ENCODE data around the gene QRFPR.
"Not testable (repeated sequence)": the region's sequence is repeated elsewhere in the genome, so short reads cannot be mapped to it uniquely, and the experiment has no call there.

The QRFPR gene

DNA sequence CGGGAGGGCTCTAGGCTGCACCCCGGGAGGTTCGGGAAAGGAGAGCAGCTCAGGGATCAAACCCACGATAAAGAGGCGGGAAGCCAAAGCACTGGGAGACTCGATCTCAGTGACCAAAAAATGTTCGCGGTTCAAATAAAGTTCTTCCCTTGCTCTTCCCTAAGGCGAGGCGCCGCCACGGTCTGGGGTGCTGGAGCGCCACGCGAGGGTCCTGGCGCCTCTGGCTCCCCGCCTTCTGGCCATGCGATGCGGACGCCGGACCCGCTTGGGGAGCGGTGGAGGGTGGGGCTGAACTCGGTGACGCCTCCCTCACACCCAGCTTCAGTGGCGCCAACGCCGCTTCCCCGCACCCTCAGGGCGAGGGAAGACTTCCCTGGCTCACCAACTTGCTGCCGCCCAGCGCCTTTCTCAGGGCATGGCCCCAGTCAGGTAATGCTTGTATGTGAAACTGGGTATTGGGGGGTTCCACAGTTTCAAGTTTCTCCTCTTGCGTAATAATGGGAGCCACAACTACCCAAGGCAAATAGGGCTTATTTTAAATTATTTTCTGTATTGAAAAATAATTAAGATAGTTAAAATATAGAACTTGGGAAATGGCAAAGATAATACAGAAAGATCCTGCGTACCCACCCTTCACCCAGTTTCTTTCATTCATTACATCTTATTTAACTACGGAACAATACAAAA lies at the start of gene QRFPR:
Gene QRFPR, minus strand, starts transcription at position 243 of the 687 bp plus-strand sequence. CDS start 371 bp downstream, outside the sequence.
- DNase-seq, result peak in 1 of 51 donors; percentile 4

DNA sequence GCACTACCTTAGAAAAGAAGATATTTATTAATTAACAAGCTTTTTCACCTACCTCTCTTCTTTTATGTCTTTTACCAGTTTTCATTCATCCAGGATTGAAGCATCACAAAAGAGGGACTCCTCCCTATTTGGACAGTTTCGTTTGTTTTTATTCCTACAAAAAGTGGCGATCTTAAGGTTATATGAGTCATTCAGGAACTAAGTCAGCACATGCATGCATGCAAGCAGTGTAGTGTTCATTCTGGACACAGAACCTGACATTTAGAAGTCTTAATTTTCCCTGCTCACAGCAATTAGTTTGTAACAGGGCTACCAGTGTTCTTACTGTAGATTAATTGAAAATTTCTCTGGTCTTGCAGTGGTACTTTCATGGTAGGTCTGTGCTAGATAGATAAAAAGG lies 47.9 kb upstream of the QRFPR start:
- no peak for DNase-seq

DNA sequence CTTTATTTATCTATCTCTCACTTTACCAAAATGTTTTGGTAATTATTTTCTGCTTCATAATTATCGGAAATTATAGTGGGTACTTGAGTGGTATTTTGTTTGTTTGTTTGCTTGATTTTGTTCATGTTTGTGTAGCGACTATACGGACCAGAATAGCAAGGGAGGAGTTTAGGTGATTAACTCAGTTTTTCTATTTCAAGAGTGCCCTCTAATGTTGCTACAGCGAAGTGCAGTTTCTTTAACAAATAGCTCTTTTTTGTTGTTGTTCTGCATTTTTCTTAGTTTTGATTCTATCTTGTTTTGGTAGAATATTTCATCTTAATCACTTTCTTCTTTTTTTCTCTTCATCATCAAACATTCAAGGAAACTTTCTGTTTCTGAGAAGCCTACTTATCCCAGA lies 40.8 kb upstream of the QRFPR start:
- DNase-seq, result no peak

GRCh38 chr4:121411151-121411744 lies 30.4 kb upstream of the QRFPR start:
- DNase-seq, result no peak

DNA sequence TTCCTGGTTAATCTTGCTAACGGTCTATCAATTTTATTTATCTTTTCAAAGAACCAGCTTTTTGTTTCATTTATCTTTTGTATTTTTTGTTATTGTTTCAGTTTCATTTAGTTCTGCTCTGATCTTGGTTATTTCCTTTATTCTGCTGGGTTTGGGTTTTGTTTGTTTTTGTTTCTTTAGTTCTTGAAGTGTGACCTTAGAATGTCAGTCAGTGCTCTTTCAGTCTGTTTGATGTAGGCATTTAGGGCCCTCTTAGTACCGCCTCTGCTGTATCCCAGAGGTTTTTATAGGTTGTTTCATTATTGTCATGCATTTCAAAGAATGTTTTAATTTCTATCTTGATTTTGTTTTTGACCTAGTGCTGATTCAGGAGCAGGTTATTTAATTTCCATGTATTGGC lies 27.7 kb upstream of the QRFPR start:
- not testable (repeated sequence) for DNase-seq

- no peak for DNase-seq
These were observed 19.8 kb upstream of the QRFPR start for GRCh38 chr4:121400632-121401031.

GRCh38 chr4:121397941-121398601 lies 17.3 kb upstream of the QRFPR start:
- DNase-seq, result no peak

- DNase-seq, result no peak
These were observed 16.6 kb upstream of the QRFPR start for GRCh38 chr4:121397434-121397833.

DNA sequence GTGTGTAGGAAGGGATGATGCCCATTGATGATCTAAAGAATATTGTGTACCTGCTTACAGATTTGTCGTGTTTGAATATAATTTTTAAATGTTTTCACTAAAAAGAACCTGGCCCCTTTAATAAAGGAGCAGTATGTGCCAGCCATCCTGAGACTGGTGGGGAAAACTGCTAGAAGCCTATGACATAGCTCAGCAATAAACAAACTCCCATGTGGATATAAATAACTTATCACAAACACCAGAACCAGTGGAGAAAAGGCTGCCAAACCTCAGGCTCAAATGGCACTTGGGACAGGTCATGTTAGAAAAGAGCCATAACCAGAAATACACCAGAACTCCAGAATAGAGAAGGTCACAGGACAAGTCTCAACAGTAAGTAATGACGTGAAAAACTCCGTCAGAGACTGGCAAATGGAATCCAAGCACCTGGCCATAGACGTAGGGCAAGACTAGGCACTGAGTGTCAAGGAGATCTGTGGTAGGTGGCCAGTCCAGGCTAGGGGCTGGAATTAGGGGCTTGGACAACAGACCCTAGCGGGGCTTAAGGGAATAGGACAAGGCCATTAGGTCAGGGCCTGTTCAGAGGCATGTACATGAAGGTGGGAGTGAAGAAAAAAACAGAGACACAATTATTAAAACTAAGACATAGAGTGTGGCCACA lies 11.7 kb upstream of the QRFPR start:
- DNase-seq, result no peak

DNA sequence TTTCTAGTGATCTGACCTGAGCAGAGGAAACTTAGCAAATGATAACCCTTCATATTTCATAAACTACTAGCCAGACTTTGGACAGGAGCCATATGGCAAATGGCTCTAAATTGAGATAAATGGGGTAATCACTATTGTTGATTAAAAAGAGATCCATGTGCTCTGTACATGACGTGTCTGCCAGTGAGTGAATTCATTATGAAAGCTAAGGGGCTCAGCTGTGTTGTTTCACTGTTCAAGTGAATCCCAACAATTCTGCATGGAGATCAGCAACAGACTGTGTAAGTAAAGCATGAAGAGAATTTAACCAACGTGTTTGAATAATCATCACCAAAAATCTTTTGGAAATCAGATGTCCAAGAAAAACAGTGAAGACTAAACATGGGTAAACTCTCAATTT lies 9.5 kb upstream of the QRFPR start:
- no peak for DNase-seq

DNA sequence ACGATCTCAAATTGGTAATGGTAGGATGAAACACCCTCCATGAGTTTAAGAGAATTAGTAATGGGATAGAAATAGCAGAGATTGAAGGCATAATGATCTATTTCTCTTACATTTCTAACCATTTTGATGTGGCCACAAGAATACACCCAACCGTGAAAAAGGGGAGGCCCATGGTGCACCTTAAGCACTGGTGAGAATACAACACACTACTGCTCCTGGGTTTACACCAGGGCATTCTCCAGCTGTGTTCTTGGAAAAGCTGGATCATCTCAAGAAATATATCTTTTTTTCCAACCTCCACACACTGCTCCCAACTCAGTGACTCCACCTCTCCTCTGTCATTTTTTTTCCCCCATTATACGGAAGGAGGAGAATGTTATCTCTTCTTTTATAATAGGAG lies 1.5 kb downstream of the QRFPR start:
- DNase-seq, result no peak

GRCh38 chr4:121377076-121377475 lies 3.7 kb downstream of the QRFPR start:
- DNase-seq, result no peak

GRCh38 chr4:121376556-121376955 lies 4.3 kb downstream of the QRFPR start:
- DNase-seq, result no peak

DNA sequence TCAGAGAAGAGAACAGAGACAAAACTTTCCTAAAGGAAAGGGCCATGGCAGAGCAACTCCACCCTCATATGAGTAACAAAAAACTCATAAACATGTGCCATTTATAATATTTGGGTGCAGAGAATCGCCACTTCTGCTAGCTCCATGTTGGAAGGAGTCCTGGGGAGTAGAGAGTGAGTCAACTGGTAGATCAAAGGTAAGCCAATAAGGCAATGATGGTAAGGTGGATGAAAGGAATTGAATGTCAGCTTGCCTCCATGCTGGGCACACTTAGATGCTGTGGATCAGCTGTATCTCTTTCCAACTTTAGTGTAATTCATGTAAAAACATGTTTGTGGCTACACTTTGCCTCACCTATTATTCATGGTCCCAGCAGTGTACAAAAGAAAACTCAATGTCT lies 4.7 kb downstream of the QRFPR start:
- DNase-seq, result no peak

GRCh38 chr4:121375262-121375661 lies 5.6 kb downstream of the QRFPR start:
- DNase-seq, result no peak

DNA sequence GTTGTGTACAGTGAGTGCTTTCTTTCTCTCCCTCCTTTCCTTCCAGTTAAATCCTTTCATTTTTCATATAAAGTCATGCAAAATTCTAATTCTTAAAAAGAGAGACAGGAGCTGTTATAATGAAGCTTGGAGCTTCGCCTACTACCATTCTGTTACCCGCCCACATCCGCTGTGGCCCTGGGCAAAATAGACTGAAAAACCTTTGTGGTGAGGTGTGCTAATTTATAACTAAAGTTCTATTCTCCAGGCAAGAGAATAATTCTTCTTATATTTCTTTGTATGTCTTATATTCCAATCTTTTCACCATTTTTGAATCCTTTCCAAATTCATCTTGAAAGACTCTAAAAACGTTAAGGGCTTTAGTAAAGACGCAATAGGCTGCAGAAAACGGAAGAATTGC lies 7.0 kb downstream of the QRFPR start:
- DNase-seq, result no peak

GRCh38 chr4:121370729-121371325 lies 10.0 kb downstream of the QRFPR start:
- DNase-seq, result peak in 11 of 51 donors; percentile 0 to 38 (median 26)

- DNase-seq, result no peak
These were observed 20.3 kb downstream of the QRFPR start for GRCh38 chr4:121360495-121360894.

DNA sequence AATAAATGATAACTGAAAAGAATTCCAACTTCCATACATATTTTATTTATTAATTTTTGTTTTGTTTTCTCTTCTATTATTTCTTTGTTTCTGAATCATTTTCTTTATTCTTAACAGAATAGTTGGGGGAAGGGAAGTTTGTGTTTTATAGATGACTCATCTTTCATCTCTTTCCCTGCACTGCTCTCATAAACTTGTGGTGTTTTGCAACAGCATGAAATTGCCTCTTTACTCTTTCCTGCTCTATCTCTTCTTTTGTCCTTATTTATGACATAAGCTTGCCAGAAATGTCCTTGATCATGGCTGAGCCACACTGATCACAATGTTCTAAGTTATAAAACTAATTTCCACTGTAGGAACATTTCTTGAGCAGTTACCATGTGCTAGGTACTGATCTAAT lies 22.3 kb downstream of the QRFPR start:
- no peak for DNase-seq

DNA sequence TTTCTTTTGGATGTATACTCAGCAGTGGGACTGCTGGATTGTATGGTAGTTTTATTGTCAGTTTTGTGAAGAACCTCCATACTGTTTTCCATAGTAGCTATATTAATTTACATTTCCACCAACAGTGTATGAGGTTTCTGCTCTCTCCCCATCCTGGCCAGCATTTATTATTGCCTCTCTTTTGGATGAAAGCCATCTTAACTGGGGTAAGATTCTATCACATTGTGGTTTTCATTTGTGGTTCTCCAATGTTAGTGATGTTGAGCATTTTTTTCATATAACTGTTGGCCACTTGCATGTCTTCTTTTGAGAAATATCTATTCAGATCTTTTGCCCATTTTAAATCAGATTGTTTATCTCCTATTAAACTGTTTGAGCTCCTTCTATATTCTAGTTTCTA lies 27.6 kb downstream of the QRFPR start:
- DNase-seq, result no peak

GRCh38 chr4:121344098-121344497 lies 36.7 kb downstream of the QRFPR start:
- DNase-seq, result no peak

DNA sequence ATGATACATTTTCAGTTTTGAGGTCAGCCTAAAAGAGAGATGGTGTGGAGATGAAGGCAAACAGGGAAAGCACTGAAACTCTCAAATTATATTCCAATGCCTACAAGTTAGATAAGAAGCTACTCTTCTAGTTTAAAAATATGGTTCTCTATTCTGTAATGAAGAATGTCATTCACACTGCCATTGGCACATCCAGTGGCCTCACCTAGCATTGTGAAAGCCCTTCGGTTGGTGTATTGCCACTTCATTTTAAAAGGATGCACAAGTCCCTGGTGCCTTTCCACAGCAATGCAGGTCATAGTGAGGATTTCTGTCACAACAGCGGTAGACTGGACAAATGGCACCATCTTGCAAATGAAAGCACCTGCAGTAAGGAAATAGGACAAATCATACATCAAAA lies 40.6 kb downstream of the QRFPR start:
- no peak for DNase-seq

Measured in hypothalamus (tissue), 51 donors.